ENCODE results near the gene COL27A1. TPM values are rescaled to one million over a fixed set of nuclear protein-coding genes. Genes with fewer than 3 reads are reported as not detected.

Gene COL27A1
- total RNA-seq, 1 donor from 2014 or later = 8.5 TPM

DNA sequence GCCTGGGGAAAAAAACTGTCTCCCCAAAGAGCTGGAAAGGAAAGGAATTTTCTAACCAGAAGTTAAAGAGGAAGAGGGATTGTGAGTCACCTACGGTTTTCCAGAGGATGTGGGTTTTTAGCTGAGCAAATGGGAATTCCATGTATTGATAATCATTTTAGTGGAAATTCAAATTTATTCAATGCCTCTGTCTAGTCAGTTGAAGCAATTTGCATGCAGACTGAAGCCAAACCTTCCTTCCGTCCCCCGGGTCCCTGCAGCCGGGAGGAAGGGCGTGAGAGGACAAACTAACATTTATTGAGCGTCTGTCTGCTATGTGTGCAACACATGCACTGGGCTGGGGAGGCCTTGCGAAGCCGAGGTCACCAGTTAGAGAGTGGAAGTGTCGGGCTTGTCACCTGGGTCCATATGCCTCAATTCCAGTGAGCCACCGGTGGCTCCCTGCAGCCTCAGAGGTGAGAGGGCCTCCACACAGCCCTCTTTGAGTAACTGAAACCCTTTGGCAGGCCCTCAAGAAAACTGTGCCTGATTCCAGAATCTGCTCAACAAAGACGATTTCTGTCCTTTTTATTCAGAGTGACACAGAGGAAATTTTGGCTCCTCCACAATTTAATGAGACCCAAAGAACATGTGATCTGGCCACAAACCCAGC lies 70.3 kb downstream of the COL27A1 start:
- no peak overlapping the region for H3K4me3 ChIP-seq (ENCODE audit: low read depth, low read length)
- DNase-seq (ENCODE audit: low read depth) = no peak
- TF ChIP-seq CTCF (conservative IDR thresholded peaks at IDR 0.05; ENCODE audit: low read depth, low read length) = no peak

DNA sequence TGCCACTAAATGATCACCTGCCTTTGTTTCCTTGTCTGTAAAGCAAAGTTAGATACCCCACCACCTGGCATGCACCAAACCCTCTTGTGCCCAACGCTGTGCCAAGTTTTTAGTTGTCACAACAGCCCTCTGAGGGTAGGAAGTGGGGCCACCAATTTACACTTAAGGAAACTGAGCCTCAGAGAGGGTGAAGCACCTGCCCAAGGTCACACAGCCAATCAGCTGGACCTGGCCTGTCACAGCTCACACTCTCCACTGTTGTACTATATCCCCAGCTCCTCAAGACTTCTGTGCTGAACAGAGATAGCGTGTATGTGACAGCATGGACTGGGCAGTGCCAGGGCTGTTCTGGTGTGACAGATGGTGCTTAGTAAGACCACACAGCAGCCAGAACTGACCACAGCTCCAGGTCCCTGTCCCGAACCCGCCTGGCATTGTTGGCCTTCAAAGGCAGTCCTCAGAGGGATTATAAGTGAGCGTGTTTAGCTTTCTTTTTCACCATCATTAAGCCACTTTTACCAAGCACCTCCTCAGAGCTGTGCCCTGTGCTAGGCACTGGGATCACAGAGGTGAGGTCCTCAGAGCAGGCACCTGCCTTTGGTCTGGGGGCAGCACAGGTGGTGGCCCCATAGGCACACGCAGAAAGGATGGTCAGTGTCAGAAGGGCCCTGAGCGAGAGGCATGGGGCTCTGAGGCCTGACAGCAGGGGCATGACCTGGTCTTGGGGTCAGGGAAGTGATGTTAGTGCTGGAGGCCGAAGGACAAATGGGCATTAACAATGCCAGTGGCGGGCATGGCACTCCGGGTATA lies 71.1 kb downstream of the COL27A1 start:
- no peak for TF ChIP-seq CTCF (conservative IDR thresholded peaks at IDR 0.05; ENCODE audit: low read depth, low read length)
- H3K4me3 ChIP-seq (ENCODE audit: low read depth, low read length) = no peak overlapping the region
- no peak for DNase-seq (ENCODE audit: low read depth)

GRCh38 chr9:114227288-114228015 lies 72.1 kb downstream of the COL27A1 start:
- TF ChIP-seq CTCF (conservative IDR thresholded peaks at IDR 0.05; ENCODE audit: low read depth, low read length) = no peak
- H3K4me3 ChIP-seq (ENCODE audit: low read depth, low read length) = no peak overlapping the region
- DNase-seq (ENCODE audit: low read depth) = no peak

DNA sequence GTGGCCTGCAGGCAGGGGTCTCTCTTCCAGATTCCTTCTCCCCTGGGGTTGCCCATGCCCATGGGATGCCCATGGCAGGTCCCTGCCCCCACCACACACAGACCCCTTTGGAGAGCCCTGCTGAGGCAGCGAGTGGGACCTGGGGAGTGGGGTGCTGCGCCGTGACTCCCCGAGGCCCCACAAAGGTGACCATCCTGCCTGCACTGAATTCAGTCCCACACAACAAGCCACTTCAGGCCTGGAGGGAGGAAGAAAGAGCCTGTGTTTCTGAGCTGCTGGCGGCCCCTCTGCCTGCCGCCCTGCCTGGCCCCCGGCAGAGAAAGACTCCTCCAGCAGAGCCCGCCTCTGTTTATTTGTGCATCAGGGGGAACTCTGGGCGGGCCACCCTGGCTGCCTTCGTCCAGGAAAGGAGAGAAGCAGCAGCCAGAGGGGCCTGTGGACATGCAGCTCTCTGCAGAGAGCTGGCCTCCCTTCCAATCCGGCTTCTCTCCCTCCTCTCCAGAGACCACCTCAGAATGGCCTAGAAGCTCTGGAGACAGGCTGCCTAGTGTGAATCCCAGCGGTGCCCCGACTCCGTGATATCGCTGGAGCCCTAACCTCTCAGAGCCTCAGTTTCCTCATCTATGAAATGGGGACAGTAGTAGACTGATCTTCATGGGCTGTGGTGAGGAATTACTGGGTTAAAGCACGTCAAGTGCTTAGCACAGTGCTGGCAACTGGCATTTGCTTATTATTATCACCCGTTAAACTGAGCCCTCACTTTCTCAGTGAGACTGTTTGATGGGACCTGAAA lies 72.9 kb downstream of the COL27A1 start:
- no peak for TF ChIP-seq CTCF (conservative IDR thresholded peaks at IDR 0.05; ENCODE audit: low read depth, low read length)
- no peak overlapping the region for H3K4me3 ChIP-seq (ENCODE audit: low read depth, low read length)
- no peak for DNase-seq (ENCODE audit: low read depth)

- TF ChIP-seq CTCF (conservative IDR thresholded peaks at IDR 0.05; ENCODE audit: low read depth, low read length) = no peak
- H3K4me3 ChIP-seq (ENCODE audit: low read depth, low read length) = no peak overlapping the region
- no peak for DNase-seq (ENCODE audit: low read depth)
Measured at GRCh38 chr9:114229295-114229694, 74.0 kb downstream of the COL27A1 start.

GRCh38 chr9:114230068-114230467 lies 74.7 kb downstream of the COL27A1 start:
- TF ChIP-seq CTCF (conservative IDR thresholded peaks at IDR 0.05; ENCODE audit: low read depth, low read length) = no peak
- no peak overlapping the region for H3K4me3 ChIP-seq (ENCODE audit: low read depth, low read length)
- DNase-seq (ENCODE audit: low read depth) = no peak

Data from epithelial cell of proximal tubule (primary cell).